Sigmoid colon (tissue), 7 donors: ENCODE measurements around the gene HIBADH. TPM values are rescaled to one million over a fixed set of nuclear protein-coding genes. Genes with fewer than 3 reads are reported as not detected.

ENCODE experiments used
- DNase-seq: peaks from one replicate; pipeline ENCODE4 v3.0.0-alpha.2; 2019
- H3K27ac ChIP-seq, 4 donors: fragments of 200-600 bp; sonication (generic); one replicate each; pipeline ENCODE4 v1.5.1; 2016 to 2019; ENCODE audit warnings: mild to moderate bottlenecking in 1 of 4
- H3K27me3 ChIP-seq, 3 donors: fragments of 200-600 bp; sonication (generic); one replicate each; pipeline ENCODE4 v1.5.1; 2019; ENCODE audit warnings: mild to moderate bottlenecking in 1 of 3
- H3K36me3 ChIP-seq, 4 donors: fragments of 200-600 bp; sonication (generic); one replicate each; pipeline ENCODE4 v1.5.1; 2016 to 2019
- H3K4me1 ChIP-seq, 4 donors: fragments of 200-600 bp; sonication (generic); one replicate each; pipeline ENCODE4 v1.5.1; 2017 to 2019
- H3K4me3 ChIP-seq, 4 donors: fragments of 200-600 bp; sonication (generic); one replicate each; pipeline ENCODE4 v1.5.1; 2017 to 2019; ENCODE audit warnings: mild to moderate bottlenecking in 2 of 4, moderate library complexity in 1 of 4
- H3K9me3 ChIP-seq, 4 donors: fragments of 200-600 bp in 3 of 4; sonication (generic) in 3 of 4; one replicate each; pipeline versions ENCODE4 v1.5.1 to v1.6.1; 2013 to 2019
- CTCF ChIP-seq, 4 experiments: fragments of 450-650 bp in 3 of 4; fragments of 200-600 bp in 1 of 4; IDR thresholded peaks; one replicate each; pipeline ENCODE4 v1.5.1; 2016 to 2019; ENCODE audit warnings: antibody characterized with exemption in 4 of 4, mild to moderate bottlenecking in 3 of 4, moderate library complexity in 2 of 4
- EP300 ChIP-seq, 4 donors: sonication (generic); formaldehyde crosslinking; IDR thresholded peaks; one replicate each; pipeline ENCODE4 v1.6.1; 2017; ENCODE audit warnings: antibody characterized with exemption in 4 of 4
- POLR2A ChIP-seq, 2 donors: fragments of 450-650 bp; IDR thresholded peaks; one replicate each; pipeline ENCODE4 v1.6.1; 2016; ENCODE audit warnings: antibody characterized with exemption in 2 of 2, mild to moderate bottlenecking in 2 of 2, moderate library complexity in 2 of 2
- POLR2AphosphoS5 ChIP-seq, 4 donors: sonication (generic); formaldehyde crosslinking; IDR thresholded peaks; one replicate each; pipeline ENCODE4 v1.6.1; 2017; ENCODE audit warnings: antibody characterized with exemption in 4 of 4
- whole genome bisulfite sequencing, 2 donors: extraction: QIAGEN DNeasy Blood & Tissue Kit; methylation state at CpG; one replicate each; pipeline ENCODE4 v1.1.7; 2013; 5-methylcytosine and 5-hydroxymethylcytosine counted together
- intact Hi-C: fragments of 100-400 bp; cut with DNase I; formaldehyde crosslinking; loops from one replicate; pipeline ENCODE4 v1.15.1; 2023
- polyA plus RNA-seq, 3 donors: library from polyadenylated mRNA; stranded (reverse); fragments of 200-250 nt; gene quantifications; one replicate each; pipeline ENCODE4 v1.2.3, GENCODE V29; 2013
- total RNA-seq, 4 donors: library from RNA; depleted of rRNA; stranded (reverse); fragments of >200 nt; gene quantifications; one replicate each; pipeline ENCODE4 v1.1.0, GENCODE V29; 2016
- donor health status: healthy with polysubstance abuse.
- donor health status: Bipolar disorder and iron deficiency.
- donor health status: healthy.

Gene HIBADH
- total and polyA plus RNA-seq, 7 donors: 23.4 to 89.5 (median 63.5) TPM

- TF ChIP-seq POLR2A (IDR thresholded peaks at IDR 0.05) (no peak), POLR2AphosphoS5 (IDR thresholded peaks at IDR 0.05) (no peak), EP300 (IDR thresholded peaks at IDR 0.05) (no peak), CTCF (IDR thresholded peaks at IDR 0.05) (no peak)
- Histone ChIP-seq H3K27ac (no peak overlapping the region), H3K9me3 (no peaks in the 10 kb centered on the region), H3K4me1 (no peaks in the 10 kb centered on the region), H3K4me3 (no peak overlapping the region), H3K27me3 (no peaks in the 10 kb centered on the region), H3K36me3 (no peaks in the 10 kb centered on the region)
- DNase-seq: no peak
- 95 to 97% methylated on average over 5 of the region's 5 CpGs for WGBS, 2 donors
- intact Hi-C loops: no loop called here
Observed at GRCh38 chr7:27595009-27595408, 67.7 kb downstream of the HIBADH start.

- TF ChIP-seq POLR2A (IDR thresholded peaks at IDR 0.05): no peak
- no peak for TF ChIP-seq POLR2AphosphoS5 (IDR thresholded peaks at IDR 0.05)
- TF ChIP-seq CTCF (IDR thresholded peaks at IDR 0.05): no peak
- no peak for TF ChIP-seq EP300 (IDR thresholded peaks at IDR 0.05)
- Histone ChIP-seq H3K9me3 (no peaks in the 10 kb centered on the region), H3K36me3 (no peaks in the 10 kb centered on the region), H3K27ac (no peak overlapping the region), H3K27me3 (no peaks in the 10 kb centered on the region), H3K4me1 (no peaks in the 10 kb centered on the region), H3K4me3 (no peak overlapping the region)
- WGBS, 2 donors: 96 to 97% methylated on average over 2 of the region's 2 CpGs
- intact Hi-C loops: no loop called here
- DNase-seq: no peak
Observed at GRCh38 chr7:27593226-27593625, 69.5 kb downstream of the HIBADH start.

GRCh38 chr7:27590416-27590815 is 72.3 kb downstream of the HIBADH start:
- intact Hi-C loops: no loop called here
- no peak overlapping the region for H3K27ac ChIP-seq
- WGBS, 2 donors: 0 to 65% methylated on average over 1 of the region's 1 CpG
- no peak for DNase-seq
- H3K4me3 ChIP-seq: no peak overlapping the region
- H3K4me1 ChIP-seq: no peaks in the 10 kb centered on the region
- H3K9me3 ChIP-seq: no peaks in the 10 kb centered on the region
- TF ChIP-seq CTCF (IDR thresholded peaks at IDR 0.05): no peak
- no peaks in the 10 kb centered on the region for H3K27me3 ChIP-seq
- H3K36me3 ChIP-seq: no peaks in the 10 kb centered on the region

GRCh38 chr7:27587429-27587828 is 75.3 kb downstream of the HIBADH start:
- TF ChIP-seq CTCF (IDR thresholded peaks at IDR 0.05) (no peak), POLR2A (IDR thresholded peaks at IDR 0.05) (no peak), EP300 (IDR thresholded peaks at IDR 0.05) (no peak), POLR2AphosphoS5 (IDR thresholded peaks at IDR 0.05) (no peak)
- WGBS, 2 donors: 87 to 98% methylated on average over 3 of the region's 3 CpGs
- intact Hi-C loops: loop anchor here (5.0 kb wide), 1 partner anchor 285 kb away; no protein-coding TSS in a partner anchor
- Histone ChIP-seq H3K36me3 (no peaks in the 10 kb centered on the region), H3K4me3 (no peak overlapping the region), H3K27me3 (no peaks in the 10 kb centered on the region), H3K9me3 (no peaks in the 10 kb centered on the region), H3K27ac (no peak overlapping the region), H3K4me1 (no peaks in the 10 kb centered on the region)
- no peak for DNase-seq

GRCh38 chr7:27586825-27587224 is 75.9 kb downstream of the HIBADH start:
- intact Hi-C loops: loop anchor here (5.0 kb wide), 1 partner anchor 285 kb away; no protein-coding TSS in a partner anchor
- no peak overlapping the region for H3K4me3 ChIP-seq
- TF ChIP-seq CTCF (IDR thresholded peaks at IDR 0.05) (no peak), POLR2A (IDR thresholded peaks at IDR 0.05) (no peak), POLR2AphosphoS5 (IDR thresholded peaks at IDR 0.05) (no peak), EP300 (IDR thresholded peaks at IDR 0.05) (no peak)
- no peaks in the 10 kb centered on the region for H3K36me3 ChIP-seq
- WGBS, 2 donors: 71 to 76% methylated on average over 8 of the region's 8 CpGs
- no peaks in the 10 kb centered on the region for H3K27me3 ChIP-seq
- no peak overlapping the region for H3K27ac ChIP-seq
- no peak for DNase-seq
- H3K9me3 ChIP-seq: no peaks in the 10 kb centered on the region
- no peaks in the 10 kb centered on the region for H3K4me1 ChIP-seq
